H1 (cell line): ENCODE results near the gene PCBP4. TPM values are rescaled to one million over a fixed set of nuclear protein-coding genes. Genes with fewer than 3 reads are reported as not detected.

ENCODE experiments used
- CHD7 ChIP-seq: fragments of 300-600 bp; sonication (generic); IDR thresholded peaks from 2 replicates; pipeline ENCODE4 v1.7.1; 2012; ENCODE audit warnings: low read length, moderate library complexity, mild to moderate bottlenecking, inconsistent platforms; ENCODE audit not compliant: insufficient replicate concordance
- SRF ChIP-seq: IDR thresholded peaks from 2 replicates; pipeline ENCODE4 v1.6.1; 2011; ENCODE audit warnings: mild to moderate bottlenecking, low read depth, low read length, moderate library complexity
- polyA plus RNA-seq, 7 experiments: library from polyadenylated mRNA; depleted of rRNA in 3 of 7; stranded (reverse) in 5 of 7; unstranded in 2 of 7; fragments of >200 nt in 5 of 7; fragments of 200-250 nt in 2 of 7; gene quantifications; 1 replicate in 5 of 7; 2 replicates in 1 of 7; 4 replicates in 1 of 7; pipeline versions ENCODE4 v1.2.1 to v1.2.3, GENCODE V29; 2011 to 2013; ENCODE audit warnings: missing spikeins in 2 of 7, mixed read lengths in 2 of 7
- total RNA-seq: library from RNA; stranded (reverse); fragmentation: NEBNext Ultra II Directional; extraction: Animal tissue kit (Norgen Biotek cat#: 25700); gene quantifications from 2 replicates; pipeline ENCODE4 v1.2.1, GENCODE V29; 2021

The PCBP4 gene
- total and polyA plus RNA-seq, 2 of the 8 experiments (the other 6 are each of a cell fraction or from before 2014, with no cell fraction given), result 16.4 to 34.1 TPM

- TF ChIP-seq CHD7 (no peak), SRF (no peak)
Observed at GRCh38 chr3:51940648-51941462, 26.4 kb downstream of the PCBP4 start (continued).
